HepG2 (cell line): ENCODE measurements around the gene ALB. TPM values are rescaled to one million over a fixed set of nuclear protein-coding genes. Genes with fewer than 3 reads are reported as not detected.

Experiments
- AFF4 ChIP-seq: sonication (generic); formaldehyde crosslinking; IDR thresholded peaks from 2 replicates; pipeline ENCODE4 v1.4.0; 2020; ENCODE audit warnings: missing genetic modification reagents
- AHR ChIP-seq: IDR thresholded peaks from 2 replicates; pipeline ENCODE4 v1.6.1; 2018; ENCODE audit warnings: missing genetic modification reagents, missing compliant biosample characterization
- BATF2 ChIP-seq: sonication (generic); formaldehyde crosslinking; IDR thresholded peaks from 2 replicates; pipeline ENCODE4 v1.8.0; 2022; ENCODE audit warnings: mild to moderate bottlenecking, missing genetic modification reagents, moderate library complexity
- CBFB ChIP-seq: sonication (generic); formaldehyde crosslinking; IDR thresholded peaks from 2 replicates; pipeline ENCODE4 v1.4.0; 2020; ENCODE audit warnings: missing genetic modification reagents
- KLF9 ChIP-seq: IDR thresholded peaks from 2 replicates; pipeline ENCODE4 v1.6.1; 2016; ENCODE audit warnings: low read depth
- MEF2D ChIP-seq: sonication (generic); formaldehyde crosslinking; IDR thresholded peaks from 2 replicates; pipeline ENCODE4 v1.5.1; 2020; ENCODE audit warnings: mild to moderate bottlenecking, missing genetic modification reagents
- NFE2 ChIP-seq: sonication (generic); formaldehyde crosslinking; IDR thresholded peaks from 2 replicates; pipeline ENCODE4 v1.4.0; 2020; ENCODE audit warnings: missing genetic modification reagents
- NFYB ChIP-seq: sonication (generic); formaldehyde crosslinking; IDR thresholded peaks from 2 replicates; pipeline ENCODE4 v1.4.0; 2020; ENCODE audit warnings: missing genetic modification reagents
- PATZ1 ChIP-seq: sonication (generic); formaldehyde crosslinking; IDR thresholded peaks from 2 replicates; pipeline ENCODE4 v1.4.0; 2020; ENCODE audit warnings: missing genetic modification reagents
- PRDM15 ChIP-seq: sonication (generic); formaldehyde crosslinking; IDR thresholded peaks from 2 replicates; pipeline ENCODE4 v1.4.0; 2020; ENCODE audit warnings: missing genetic modification reagents
- RFX3 ChIP-seq: IDR thresholded peaks from 2 replicates; pipeline ENCODE4 v1.6.1; 2016; ENCODE audit warnings: missing biosample characterization, missing genetic modification reagents
- STAG1 ChIP-seq: sonication (generic); formaldehyde crosslinking; IDR thresholded peaks from 2 replicates; pipeline ENCODE4 v1.4.0; 2020; ENCODE audit warnings: missing genetic modification reagents
- THAP7 ChIP-seq: sonication (generic); formaldehyde crosslinking; IDR thresholded peaks from 2 replicates; pipeline ENCODE4 v1.8.1; 2023; ENCODE audit warnings: mild to moderate bottlenecking, missing genetic modification reagents
- U2AF2 ChIP-seq: fragments of 200-400 bp; formaldehyde crosslinking; IDR thresholded peaks from 2 replicates; pipeline ENCODE4 v1.6.1; 2017; ENCODE audit warnings: low read depth, mild to moderate bottlenecking, low read length
- ZEB1 ChIP-seq: IDR thresholded peaks from 2 replicates; pipeline ENCODE4 v1.6.1; 2012; ENCODE audit warnings: mild to moderate bottlenecking, low read depth, inconsistent platforms; ENCODE audit not compliant: insufficient replicate concordance
- ZMAT3 ChIP-seq: sonication (generic); formaldehyde crosslinking; conservative IDR thresholded peaks from 2 replicates; pipeline ENCODE4 v1.7.0; 2021; ENCODE audit warnings: missing genetic modification reagents
- ZNF143 ChIP-seq: sonication (generic); formaldehyde crosslinking; IDR thresholded peaks from 2 replicates; pipeline ENCODE4 v1.4.0; 2020; ENCODE audit warnings: missing genetic modification reagents
- ZNF615 ChIP-seq: sonication (generic); formaldehyde crosslinking; IDR thresholded peaks from 2 replicates; pipeline ENCODE4 v1.5.0; 2020; ENCODE audit warnings: mild to moderate bottlenecking, missing genetic modification reagents, borderline replicate concordance
- ZNF7 ChIP-seq: IDR thresholded peaks from 2 replicates; pipeline ENCODE4 v1.6.1; 2016; ENCODE audit warnings: missing biosample characterization, missing genetic modification reagents
- ZNF784 ChIP-seq: sonication (generic); formaldehyde crosslinking; IDR thresholded peaks from 2 replicates; pipeline ENCODE4 v1.5.1; 2020; ENCODE audit warnings: missing genetic modification reagents, mild to moderate bottlenecking, borderline replicate concordance
- polyA plus RNA-seq, 8 experiments: library from polyadenylated mRNA; depleted of rRNA in 3 of 8; stranded (reverse) in 7 of 8; unstranded in 1 of 8; fragments of >200 nt; fragmentation: Illumina TruSeq in 4 of 8; extraction: Trizol in 4 of 8; gene quantifications; 2 replicates each; pipeline versions ENCODE4 v1.2.1 to v1.2.3, GENCODE V29; 2011 to 2016; ENCODE audit warnings: low read depth in 4 of 8, missing spikeins in 1 of 8, mixed read lengths in 1 of 8; ENCODE audit not compliant: insufficient read depth in 1 of 8
- total RNA-seq, 5 experiments: library from RNA; depleted of rRNA; stranded (reverse); fragments of >200 nt; fragmentation: Illumina TruSeq; extraction: Trizol; gene quantifications; 2 replicates each; pipeline ENCODE4 v1.2.3, GENCODE V29; 2016; ENCODE audit warnings: low read depth in 1 of 5

Gene ALB
- total and polyA plus RNA-seq, 2 of the 13 experiments (the other 11 are each of a cell fraction or from before 2014, with no cell fraction given), result 22,259 to 22,625 TPM

GRCh38 chr4:73434311-73434710, 30.2 kb downstream of the ALB start (continued):
- no peak for TF ChIP-seq NFE2
- TF ChIP-seq PRDM15 (CRISPR knock-in tag), result no peak
- no peak for TF ChIP-seq THAP7
- no peak for TF ChIP-seq ZNF615 (CRISPR knock-in tag)
- TF ChIP-seq CBFB (CRISPR knock-in tag), result no peak
- TF ChIP-seq STAG1 (CRISPR knock-in tag), result peak; percentile 64
- no peak for TF ChIP-seq ZNF7 (CRISPR knock-in tag)
- no peak for TF ChIP-seq ZMAT3 (CRISPR knock-in tag)
- no peak for TF ChIP-seq KLF9 (CRISPR knock-in tag)
- TF ChIP-seq U2AF2, result no peak
- TF ChIP-seq RFX3 (CRISPR knock-in tag), result no peak
- no peak for TF ChIP-seq MEF2D (CRISPR knock-in tag)
- no peak for TF ChIP-seq ZNF143
- peak; percentile 80; the same call in 1 of the 2 replicates for TF ChIP-seq AFF4 (CRISPR knock-in tag)
- no peak for TF ChIP-seq ZNF784 (CRISPR knock-in tag)
- no peak for TF ChIP-seq PATZ1 (CRISPR knock-in tag)
- no peak for TF ChIP-seq NFYB (CRISPR knock-in tag)
- TF ChIP-seq AHR (CRISPR knock-in tag), result no peak
- no peak for TF ChIP-seq BATF2 (CRISPR knock-in tag)
- TF ChIP-seq ZEB1, result no peak
